Osteoblast (primary cell): ENCODE data around the gene ANKRD44. TPM values are rescaled to one million over a fixed set of nuclear protein-coding genes. Genes with fewer than 3 reads are reported as not detected.
A peak's percentile ranks its signal among the peaks of the same experiment; 100 is the strongest.

Experiments used
- DNase-seq: peaks from one replicate; pipeline ENCODE4 v3.0.0; 2011; ENCODE audit warnings: low spot score, mixed read lengths; ENCODE audit not compliant: insufficient read length; ENCODE audit errors: missing footprints
- H2AFZ ChIP-seq: 2 replicates; pipeline ENCODE4 v1.6.0; 2011; ENCODE audit warnings: mild to moderate bottlenecking, low read length
- H3K27ac ChIP-seq: 2 replicates; pipeline ENCODE4 v1.5.1; 2011; ENCODE audit warnings: mild to moderate bottlenecking, low read depth, low read length, moderate library complexity
- H3K27me3 ChIP-seq: 2 replicates; pipeline ENCODE4 v1.6.0; 2012; ENCODE audit warnings: mild to moderate bottlenecking, control low read depth, inconsistent platforms, low read length, moderate library complexity; ENCODE audit not compliant: insufficient read depth
- H3K36me3 ChIP-seq: 2 replicates; pipeline ENCODE4 v1.5.1; 2011; ENCODE audit warnings: mild to moderate bottlenecking, low read length, control low read depth, moderate library complexity; ENCODE audit not compliant: insufficient read depth
- H3K4me1 ChIP-seq: 2 replicates; pipeline ENCODE4 v1.5.1; 2011; ENCODE audit warnings: mild to moderate bottlenecking, low read length, control low read depth, moderate library complexity; ENCODE audit not compliant: insufficient read depth
- H3K4me2 ChIP-seq: 2 replicates; pipeline ENCODE4 v1.6.0; 2011; ENCODE audit warnings: mild to moderate bottlenecking, low read length; ENCODE audit not compliant: insufficient read depth
- H3K4me3 ChIP-seq: fragments of 200-600 bp; sonication (generic); 3 replicates; pipeline ENCODE4 v1.5.1; 2012; ENCODE audit warnings: mild to moderate bottlenecking, low read length, inconsistent platforms; ENCODE audit not compliant: insufficient read depth
- H3K79me2 ChIP-seq: 2 replicates; pipeline ENCODE4 v1.6.0; 2012; ENCODE audit warnings: mild to moderate bottlenecking, low read length, control low read depth, inconsistent platforms; ENCODE audit not compliant: insufficient read depth
- H3K9me3 ChIP-seq: 2 replicates; pipeline ENCODE4 v1.5.1; 2011; ENCODE audit warnings: low read depth, low read length, control low read depth
- H4K20me1 ChIP-seq: 2 replicates; pipeline ENCODE4 v1.6.0; 2012; ENCODE audit warnings: mild to moderate bottlenecking, low read length, control low read depth; ENCODE audit not compliant: insufficient read depth
- total RNA-seq: library from RNA; depleted of rRNA; stranded (reverse); fragments of >200 nt; gene quantifications from 2 replicates; pipeline ENCODE4 v1.2.3, GENCODE V29; 2012
- TF ChIP-seq, protein P1 (sequence below): IDR thresholded peaks from 2 replicates; pipeline ENCODE4 v1.5.1; 2011; ENCODE audit warnings: mild to moderate bottlenecking, low read depth, low read length, moderate library complexity; ENCODE audit errors: extremely low read depth

ANKRD44 gene
- total RNA-seq, 1 donor = 44.5 TPM

DNA sequence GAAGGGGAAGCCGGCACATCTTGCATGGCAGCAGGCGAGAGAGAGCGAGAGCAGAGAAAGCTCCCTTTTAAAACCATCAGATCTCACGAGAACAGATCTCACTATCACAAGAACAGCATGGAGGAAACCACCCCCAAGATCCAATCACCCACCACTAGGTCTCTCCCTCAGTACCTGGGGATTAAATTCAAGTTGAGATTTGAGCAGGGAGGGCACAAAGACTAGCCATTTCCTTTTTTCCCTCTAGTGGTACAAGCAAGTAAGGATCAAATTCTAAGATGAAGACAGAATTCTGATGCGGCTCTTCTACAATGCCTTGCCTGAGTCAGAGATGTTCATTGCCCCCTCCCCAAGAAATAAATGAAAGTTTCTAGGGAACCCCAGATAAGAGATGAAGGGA lies 45.6 kb upstream of the ANKRD44 start:
- H3K27me3 ChIP-seq = no peaks in the 10 kb centered on the region
- no peak overlapping the region for H3K27ac ChIP-seq
- H3K9me3 ChIP-seq = no peaks in the 10 kb centered on the region
- peaks cover 7% of the 10 kb centered on the region for H3K4me1 ChIP-seq
- peak overlapping the region; percentile 12 for H3K4me2 ChIP-seq
- H3K79me2 ChIP-seq = no peaks in the 10 kb centered on the region
- no peak overlapping the region for H3K4me3 ChIP-seq
- no peak for DNase-seq
- H4K20me1 ChIP-seq = no peaks in the 10 kb centered on the region
- H3K36me3 ChIP-seq = no peaks in the 10 kb centered on the region
- no peak overlapping the region for H2AFZ ChIP-seq
- TF ChIP-seq, protein P1, sequence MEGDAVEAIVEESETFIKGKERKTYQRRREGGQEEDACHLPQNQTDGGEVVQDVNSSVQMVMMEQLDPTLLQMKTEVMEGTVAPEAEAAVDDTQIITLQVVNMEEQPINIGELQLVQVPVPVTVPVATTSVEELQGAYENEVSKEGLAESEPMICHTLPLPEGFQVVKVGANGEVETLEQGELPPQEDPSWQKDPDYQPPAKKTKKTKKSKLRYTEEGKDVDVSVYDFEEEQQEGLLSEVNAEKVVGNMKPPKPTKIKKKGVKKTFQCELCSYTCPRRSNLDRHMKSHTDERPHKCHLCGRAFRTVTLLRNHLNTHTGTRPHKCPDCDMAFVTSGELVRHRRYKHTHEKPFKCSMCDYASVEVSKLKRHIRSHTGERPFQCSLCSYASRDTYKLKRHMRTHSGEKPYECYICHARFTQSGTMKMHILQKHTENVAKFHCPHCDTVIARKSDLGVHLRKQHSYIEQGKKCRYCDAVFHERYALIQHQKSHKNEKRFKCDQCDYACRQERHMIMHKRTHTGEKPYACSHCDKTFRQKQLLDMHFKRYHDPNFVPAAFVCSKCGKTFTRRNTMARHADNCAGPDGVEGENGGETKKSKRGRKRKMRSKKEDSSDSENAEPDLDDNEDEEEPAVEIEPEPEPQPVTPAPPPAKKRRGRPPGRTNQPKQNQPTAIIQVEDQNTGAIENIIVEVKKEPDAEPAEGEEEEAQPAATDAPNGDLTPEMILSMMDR = peak; percentile 45

DNA sequence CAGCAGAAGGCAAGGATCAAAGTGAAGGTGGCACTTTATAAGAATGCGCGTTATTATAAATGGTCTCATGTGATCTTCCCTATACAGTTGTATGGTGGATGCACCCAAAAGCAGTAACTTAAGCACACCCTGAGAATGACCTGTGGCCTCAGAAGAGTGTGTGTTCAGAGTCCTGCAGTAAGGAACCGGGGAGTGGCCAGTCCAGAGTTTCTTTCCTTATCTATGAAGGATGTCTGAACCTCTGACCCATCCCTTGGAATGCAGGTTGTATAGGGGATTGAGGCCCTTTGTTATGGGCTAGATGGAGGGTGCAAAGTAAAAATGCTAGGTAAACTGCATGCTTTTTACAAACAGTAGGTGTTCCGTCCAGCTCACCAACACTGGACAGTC lies 43.6 kb upstream of the ANKRD44 start:
- TF ChIP-seq, protein P1 = no peak
- Histone ChIP-seq H2AFZ (no peak overlapping the region), H3K9me3 (no peaks in the 10 kb centered on the region), H3K4me1 (peaks cover 5% of the 10 kb centered on the region), H3K79me2 (no peaks in the 10 kb centered on the region), H3K27me3 (no peaks in the 10 kb centered on the region), H3K4me3 (no peak overlapping the region), H3K36me3 (no peaks in the 10 kb centered on the region), H3K27ac (no peak overlapping the region), H3K4me2 (no peak overlapping the region), H4K20me1 (no peaks in the 10 kb centered on the region)
- DNase-seq = no peak

DNA sequence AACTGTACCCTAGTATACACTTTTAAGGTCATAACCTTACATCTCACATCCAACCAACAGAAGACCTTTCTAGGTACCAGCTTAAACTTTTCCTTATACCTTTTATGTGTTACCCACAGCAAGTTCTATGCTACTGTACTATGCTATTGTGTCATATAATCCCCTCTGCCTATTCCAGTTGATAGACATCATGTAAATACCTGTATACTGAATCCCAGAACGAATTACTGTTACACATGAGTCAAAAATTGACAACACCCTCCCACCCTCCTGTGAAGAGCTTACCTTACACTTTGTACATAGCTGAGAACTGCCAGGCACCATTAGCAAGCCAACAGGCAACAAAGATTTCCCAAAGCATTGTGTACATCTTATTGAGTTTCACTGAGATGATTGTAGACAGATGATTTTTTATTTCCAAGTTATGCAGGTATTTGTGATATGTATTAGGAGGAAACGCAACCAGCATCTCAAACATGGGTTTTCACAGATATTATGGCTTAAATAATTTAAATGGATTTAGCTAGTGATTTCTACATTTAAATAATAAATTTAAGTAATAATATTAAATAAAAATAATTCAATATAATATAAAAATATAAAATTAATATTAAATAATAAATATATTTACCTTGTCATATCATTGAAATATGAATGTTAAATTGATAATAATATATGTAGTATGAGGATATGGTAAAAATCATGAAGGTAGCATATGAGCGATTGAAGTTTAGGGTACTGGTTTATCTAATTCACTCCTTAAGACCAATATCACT lies 43.0 kb upstream of the ANKRD44 start:
- H2AFZ ChIP-seq = no peak overlapping the region
- no peaks in the 10 kb centered on the region for H4K20me1 ChIP-seq
- H3K36me3 ChIP-seq = no peaks in the 10 kb centered on the region
- no peaks in the 10 kb centered on the region for H3K27me3 ChIP-seq
- no peaks in the 10 kb centered on the region for H3K4me1 ChIP-seq
- DNase-seq = no peak
- H3K9me3 ChIP-seq = no peaks in the 10 kb centered on the region
- no peak overlapping the region for H3K4me2 ChIP-seq
- TF ChIP-seq, protein P1 = no peak
- no peak overlapping the region for H3K27ac ChIP-seq
- H3K4me3 ChIP-seq = no peak overlapping the region
- H3K79me2 ChIP-seq = no peaks in the 10 kb centered on the region

DNA sequence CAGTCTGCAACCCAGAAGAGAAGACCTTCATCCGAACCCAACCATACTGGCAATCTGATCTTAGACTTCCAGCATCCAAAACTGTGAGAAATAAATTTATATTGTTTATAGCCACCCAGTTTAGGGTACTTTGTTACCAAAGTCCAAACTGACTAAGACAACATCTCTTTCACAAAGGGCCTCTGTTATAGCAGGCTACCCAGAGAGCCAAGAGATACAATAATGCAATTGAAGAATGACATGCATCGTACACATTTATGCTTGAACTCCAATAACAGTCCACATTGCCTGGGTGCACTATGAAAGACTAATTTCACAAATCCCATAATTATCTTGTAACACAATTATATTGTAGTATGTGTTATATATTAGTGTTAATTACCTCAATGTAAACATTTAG lies 39.1 kb upstream of the ANKRD44 start:
- Histone ChIP-seq H3K36me3 (no peaks in the 10 kb centered on the region), H3K4me1 (no peaks in the 10 kb centered on the region), H3K4me3 (no peak overlapping the region)

More for the DNA sequence above, 39.1 kb upstream of the ANKRD44 start:
- Histone ChIP-seq H3K27me3 (no peaks in the 10 kb centered on the region), H3K79me2 (no peaks in the 10 kb centered on the region), H4K20me1 (no peaks in the 10 kb centered on the region), H3K4me2 (no peak overlapping the region), H3K9me3 (no peaks in the 10 kb centered on the region), H3K27ac (no peak overlapping the region), H2AFZ (no peak overlapping the region)
- TF ChIP-seq, protein P1 = no peak
- DNase-seq = no peak
